GM18861 (cell line): ENCODE results near the gene KCP.

Source experiments
- ATAC-seq: cut with Tn5 transposase; IDR thresholded peaks from one replicate; pipeline ENCODE4 v1.9.1; 2021; ENCODE audit not compliant: unreplicated experiment

KCP gene

DNA sequence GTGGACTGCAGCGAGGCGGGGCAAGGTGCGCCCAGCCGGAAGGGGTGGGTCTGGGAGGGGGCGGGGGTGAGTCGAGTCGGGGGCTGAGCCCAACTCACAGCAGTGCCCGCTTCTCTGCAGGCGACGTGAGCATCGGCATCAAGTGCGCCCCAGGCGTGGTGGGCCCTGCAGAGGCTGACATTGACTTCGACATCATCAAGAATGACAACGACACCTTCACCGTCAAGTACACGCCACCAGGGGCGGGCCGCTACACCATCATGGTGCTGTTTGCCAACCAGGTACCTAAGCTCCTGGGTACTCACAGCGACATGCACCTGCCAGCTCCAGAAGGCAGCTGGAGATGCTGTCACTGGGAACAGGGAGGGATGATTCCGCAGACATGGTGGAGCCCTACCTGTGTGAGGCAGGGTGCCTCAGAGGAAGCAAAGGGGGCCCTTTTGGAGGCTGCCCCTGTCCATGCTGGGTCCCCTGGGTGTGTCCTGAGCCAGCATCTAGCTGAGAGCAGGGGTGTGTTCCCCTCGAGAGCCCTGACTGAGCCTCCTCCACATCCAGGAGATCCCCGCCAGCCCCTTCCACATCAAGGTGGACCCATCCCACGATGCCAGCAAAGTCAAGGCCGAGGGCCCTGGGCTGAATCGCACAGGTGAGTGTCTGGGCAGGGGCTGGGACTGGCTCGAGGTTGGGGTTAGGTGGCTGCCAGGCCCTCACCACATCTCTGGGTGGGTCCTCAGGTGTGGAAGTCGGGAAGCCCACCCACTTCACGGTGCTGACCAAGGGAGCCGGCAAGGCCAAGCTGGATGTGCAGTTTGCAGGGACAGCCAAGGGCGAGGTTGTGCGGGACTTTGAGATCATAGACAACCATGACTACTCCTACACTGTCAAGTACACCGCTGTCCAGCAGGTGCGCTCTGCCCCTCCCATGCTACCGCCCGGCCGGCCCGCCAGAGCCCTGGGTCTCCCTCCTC lies 67.6 kb downstream of the KCP start:
- ATAC-seq = no peak

DNA sequence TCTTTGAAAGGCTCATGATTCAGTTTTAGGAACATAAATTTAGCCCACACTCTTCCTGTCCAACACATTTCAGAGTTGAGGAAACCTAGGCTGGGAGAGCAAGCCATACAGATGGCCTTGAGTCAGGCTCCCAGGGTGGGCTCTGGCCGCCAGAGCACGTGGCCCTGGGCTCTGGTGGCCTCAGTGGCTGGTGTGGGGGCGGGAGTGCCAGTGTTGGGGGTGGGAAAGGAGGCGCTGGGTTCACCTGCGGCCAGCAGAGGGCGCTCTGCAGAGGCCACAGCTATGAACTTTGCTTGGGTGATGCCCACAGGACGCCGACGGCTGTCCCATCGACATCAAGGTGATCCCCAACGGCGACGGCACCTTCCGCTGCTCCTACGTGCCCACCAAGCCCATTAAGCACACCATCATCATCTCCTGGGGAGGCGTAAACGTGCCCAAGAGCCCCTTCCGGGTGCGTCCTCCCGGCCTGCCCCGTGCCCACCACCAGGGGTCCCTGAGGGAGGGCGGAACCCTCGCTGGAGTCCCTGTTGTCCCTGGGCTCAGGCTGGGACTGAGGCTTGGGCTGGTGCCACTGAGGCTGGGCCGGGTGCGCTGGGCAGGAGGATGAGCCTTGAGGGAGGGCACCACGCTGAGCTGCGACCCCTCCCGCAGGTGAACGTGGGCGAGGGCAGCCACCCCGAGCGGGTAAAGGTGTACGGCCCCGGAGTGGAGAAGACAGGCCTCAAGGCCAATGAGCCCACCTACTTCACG lies 68.4 kb downstream of the KCP start:
- ATAC-seq = no peak

DNA sequence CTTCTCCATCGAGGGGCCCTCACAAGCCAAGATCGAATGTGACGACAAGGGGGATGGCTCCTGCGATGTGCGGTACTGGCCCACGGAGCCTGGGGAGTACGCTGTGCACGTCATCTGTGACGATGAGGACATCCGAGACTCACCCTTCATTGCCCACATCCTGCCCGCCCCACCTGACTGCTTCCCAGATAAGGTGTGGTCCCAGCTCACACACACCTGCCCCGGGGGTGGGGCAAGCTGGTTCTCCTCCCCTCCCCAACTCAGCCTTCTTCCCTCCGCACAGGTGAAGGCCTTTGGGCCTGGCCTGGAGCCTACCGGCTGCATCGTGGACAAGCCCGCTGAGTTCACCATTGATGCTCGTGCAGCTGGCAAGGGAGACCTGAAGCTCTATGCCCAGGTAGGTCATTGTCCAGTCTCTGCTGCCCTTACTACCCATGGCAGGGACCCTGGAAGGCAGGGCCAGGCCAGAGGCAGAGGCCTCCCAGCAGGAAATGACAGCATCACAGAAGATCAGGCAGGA lies 69.3 kb downstream of the KCP start:
- no peak for ATAC-seq

DNA sequence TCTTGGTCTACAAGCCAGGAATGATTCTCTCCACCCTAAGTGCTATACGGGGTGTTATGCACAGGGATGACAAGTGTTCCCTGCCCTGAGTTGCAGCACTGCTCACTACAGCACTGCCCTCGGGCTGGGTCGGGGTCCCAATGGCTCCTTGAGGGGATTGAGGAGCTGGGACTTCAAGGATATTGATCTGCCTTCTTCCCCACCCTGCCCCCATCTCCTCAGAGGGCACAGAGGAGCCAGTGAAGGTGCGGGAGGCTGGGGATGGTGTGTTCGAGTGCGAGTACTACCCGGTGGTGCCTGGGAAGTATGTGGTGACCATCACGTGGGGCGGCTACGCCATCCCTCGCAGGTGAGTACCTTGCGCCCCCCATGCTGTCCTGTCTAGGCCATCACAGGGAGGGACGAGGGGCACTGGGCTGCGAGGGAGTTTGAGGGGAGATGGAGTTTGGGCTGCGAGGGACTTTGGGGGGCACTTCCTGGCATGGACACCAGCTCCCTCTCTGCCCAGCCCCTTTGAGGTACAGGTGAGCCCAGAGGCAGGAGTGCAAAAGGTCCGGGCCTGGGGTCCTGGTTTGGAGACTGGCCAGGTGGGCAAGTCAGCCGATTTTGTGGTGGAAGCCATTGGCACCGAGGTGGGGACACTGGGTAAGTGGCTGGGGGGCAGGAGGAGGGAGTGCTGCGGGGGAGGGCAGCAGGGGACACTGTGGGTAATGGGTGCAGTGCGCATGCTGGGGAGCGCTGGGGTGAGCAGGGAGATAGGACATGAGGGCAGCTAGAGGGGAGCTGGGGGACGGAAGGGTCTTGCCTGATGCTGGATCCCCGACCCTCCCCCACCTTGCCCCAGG lies 70.0 kb downstream of the KCP start:
- no peak for ATAC-seq

DNA sequence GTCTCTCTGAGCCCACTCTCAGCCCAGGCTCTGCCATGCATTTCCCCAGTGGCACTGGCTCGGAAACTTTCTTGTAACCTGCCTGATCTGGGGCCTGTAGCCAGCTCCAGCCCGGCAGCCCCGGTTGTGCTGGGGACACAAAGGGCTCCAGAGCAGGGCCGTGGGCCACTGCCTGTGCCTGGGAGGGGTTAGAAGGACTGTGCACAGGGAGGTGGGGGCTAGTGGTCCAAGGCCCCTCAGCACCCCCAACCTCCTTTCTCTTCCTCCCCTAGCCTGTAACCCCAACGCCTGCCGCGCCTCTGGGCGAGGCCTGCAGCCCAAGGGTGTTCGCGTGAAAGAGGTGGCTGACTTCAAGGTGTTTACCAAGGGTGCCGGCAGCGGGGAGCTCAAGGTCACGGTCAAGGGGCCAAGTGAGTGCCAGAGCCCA lies 70.7 kb downstream of the KCP start:
- no peak for ATAC-seq

DNA sequence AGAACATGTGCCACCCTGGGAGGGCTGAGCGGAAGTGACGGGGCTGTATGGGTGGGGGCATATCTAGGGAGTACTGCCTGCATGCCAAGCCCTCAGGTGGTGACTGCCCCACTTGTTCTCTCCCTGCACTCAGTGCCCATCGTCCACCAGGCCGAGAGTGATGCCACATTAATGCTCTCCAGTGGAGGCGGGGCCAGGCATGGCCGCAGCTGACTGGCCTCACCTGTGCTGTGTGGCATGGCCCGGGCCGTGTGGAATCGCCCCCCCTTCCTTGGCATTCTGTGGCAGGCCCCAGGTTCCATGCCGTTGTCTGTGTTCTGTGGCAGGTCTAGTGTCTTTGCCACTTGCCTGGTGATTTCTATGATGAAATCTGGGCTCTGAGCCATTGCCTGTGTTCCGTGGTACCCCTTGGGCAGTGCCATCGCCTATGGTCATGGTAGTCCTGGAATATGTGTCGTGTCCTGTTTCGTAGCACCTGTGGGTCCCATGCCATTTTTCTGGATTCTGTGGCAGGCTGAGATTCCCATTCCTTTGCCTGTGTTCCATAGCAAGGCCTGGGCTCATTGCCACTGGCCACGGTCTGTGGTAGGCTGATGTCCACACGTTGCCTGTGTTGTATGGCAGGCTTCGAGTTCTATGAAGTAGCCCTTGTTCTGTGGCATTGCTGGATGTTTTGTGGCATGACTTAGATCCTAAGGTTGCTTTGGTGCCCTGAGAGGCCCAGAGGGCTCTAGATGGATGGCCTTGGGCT lies 71.4 kb downstream of the KCP start:
- no peak for ATAC-seq

DNA sequence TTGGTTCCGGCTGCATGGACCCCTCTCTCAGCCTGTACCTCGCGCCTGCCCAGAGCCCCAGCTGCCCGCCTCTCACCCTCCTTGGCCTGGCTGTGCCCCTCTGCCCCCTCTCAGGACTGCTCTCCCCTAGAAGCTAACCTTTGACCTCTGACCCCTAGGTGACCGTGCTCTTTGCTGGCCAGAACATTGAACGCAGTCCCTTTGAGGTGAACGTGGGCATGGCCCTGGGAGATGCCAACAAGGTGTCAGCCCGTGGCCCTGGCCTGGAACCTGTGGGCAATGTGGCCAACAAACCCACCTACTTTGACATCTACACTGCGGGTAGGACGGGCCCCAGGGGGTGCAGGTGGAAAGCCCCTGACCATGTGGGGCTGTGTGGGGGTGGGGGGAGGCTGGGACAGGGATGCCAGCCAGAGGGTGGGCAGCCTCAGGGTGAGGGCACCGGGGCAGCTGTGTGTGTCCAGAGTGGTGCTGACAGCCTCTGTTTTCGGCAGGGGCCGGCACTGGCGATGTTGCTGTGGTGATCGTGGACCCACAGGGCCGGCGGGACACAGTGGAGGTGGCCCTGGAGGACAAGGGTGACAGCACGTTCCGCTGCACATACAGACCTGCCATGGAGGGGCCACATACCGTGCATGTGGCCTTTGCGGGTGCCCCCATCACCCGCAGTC lies 72.3 kb downstream of the KCP start:
- ATAC-seq = no peak

DNA sequence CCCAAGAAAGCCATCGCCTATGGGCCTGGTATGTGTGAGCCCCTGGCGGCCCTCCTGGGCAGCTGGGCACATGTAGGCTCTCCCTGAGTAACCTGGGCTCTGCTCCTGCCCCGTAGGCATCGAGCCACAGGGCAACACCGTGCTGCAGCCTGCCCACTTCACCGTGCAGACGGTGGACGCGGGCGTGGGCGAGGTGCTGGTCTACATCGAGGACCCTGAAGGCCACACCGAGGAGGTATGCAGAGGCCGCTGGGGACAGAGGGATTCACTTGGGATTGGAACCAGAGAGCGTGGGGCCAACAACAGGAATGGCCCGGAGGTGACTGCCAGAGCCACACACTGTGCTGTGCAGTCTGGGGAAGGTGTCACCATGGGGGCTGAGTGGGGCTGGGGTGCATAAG lies 73.0 kb downstream of the KCP start:
- ATAC-seq = no peak

DNA sequence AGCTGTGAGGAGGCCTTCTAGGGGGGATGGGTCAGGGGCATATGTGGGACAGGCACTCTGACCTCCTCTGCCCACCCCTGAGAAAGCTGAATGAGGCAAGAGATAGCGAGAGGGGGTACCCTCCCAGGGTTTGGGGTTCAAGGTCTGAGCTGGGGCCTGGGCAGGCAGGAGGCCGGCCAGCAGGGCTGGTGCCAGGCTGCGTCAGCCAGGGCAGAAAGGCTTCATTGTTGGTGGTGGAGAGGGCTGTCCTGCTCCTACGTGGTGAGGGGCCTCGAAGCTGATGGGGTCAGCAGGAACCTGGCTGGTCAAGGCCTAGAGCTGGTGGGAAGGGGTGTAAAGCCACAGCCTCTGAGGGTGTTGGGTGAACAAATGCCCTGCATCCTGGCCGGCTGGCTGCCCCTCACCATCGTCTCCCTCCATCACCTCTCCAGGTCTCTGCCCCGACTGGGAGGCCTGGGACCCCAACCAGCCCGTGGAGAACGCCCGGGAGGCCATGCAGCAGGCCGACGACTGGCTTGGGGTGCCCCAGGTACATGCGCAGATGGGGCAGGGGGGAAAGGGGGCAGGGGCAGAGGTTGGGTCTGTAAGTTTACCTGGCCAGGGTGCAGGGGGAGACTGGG lies 73.7 kb downstream of the KCP start:
- ATAC-seq = no peak

DNA sequence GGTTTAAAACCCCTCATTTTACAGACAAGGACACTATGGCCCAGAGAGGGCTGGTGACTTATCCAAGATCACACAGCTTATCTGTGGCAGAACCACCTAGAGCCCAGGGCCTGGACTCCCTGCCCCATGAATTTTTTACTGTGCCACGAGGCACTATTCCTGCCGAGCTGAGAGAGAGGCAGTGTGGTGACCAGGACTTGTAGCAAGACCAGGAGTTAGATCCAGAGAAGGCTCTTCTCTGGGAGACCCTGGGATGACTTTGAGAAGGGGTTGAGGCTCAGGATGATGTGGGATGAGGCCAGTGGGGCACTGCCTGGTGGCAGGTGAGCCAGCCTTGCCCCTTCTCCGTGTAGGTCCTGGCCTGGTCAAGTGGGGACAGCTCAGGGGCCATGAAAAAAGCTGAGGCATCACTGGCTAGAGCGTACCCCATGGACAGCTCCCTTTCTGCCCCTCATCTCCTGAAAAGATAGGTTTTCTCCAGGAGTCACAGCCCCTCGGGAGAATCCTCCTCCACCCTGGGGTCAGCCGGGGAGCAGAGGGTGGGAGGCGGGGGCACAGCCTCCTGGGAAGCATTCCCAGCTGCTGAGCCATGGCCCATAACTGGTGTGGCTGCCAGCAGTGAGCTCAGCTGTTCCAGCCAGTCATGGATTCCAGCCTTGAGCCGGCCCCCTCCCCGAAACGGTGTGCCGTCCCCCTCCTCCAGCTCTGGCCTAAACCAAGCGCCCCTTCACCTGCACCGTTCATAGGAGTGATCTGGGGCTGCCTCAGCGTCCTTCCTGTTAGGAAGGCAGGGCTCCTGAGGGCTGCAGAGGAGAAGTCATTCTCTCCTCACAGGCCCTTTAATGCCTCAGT lies 74.5 kb downstream of the KCP start:
- ATAC-seq = no peak

DNA sequence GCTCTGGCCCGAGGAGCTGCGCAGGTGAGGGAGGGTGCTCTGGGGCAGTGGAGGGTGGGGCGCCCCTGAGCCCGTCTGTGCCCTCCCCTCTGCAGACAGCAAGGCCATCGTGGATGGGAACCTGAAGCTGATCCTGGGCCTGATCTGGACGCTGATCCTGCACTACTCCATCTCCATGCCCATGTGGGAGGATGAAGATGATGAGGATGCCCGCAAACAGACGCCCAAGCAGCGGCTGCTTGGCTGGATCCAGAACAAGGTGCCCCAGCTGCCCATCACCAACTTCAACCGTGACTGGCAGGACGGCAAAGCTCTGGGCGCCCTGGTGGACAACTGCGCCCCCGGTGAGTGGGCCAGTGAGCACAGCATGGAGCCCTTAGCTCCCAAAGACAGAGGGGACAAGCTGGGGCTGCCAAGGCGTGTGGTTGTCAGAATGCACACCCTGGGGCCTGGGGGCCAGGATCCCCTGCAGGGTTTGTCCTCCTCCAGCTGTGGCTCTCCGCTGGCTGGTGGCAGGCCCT lies 75.2 kb downstream of the KCP start:
- no peak for ATAC-seq

DNA sequence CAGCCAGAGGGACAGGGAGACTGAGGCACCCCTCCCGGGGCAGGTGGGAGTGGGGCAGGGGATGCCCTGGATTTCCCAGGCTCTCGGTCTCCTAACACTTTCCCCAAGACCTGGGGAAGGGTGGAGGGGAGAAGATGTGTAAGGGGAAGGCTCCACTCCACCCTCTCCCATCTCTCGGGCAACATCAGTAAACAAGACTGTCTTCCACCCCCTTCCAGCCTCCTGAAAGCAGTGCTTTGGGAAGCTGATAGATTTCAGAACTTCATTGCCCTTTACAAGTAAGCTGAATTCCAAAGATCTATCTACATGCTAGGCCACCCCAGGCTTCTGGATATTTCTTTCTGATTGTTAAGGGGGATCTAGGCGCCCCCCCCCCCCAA lies 76.6 kb downstream of the KCP start:
- ATAC-seq = no peak

DNA sequence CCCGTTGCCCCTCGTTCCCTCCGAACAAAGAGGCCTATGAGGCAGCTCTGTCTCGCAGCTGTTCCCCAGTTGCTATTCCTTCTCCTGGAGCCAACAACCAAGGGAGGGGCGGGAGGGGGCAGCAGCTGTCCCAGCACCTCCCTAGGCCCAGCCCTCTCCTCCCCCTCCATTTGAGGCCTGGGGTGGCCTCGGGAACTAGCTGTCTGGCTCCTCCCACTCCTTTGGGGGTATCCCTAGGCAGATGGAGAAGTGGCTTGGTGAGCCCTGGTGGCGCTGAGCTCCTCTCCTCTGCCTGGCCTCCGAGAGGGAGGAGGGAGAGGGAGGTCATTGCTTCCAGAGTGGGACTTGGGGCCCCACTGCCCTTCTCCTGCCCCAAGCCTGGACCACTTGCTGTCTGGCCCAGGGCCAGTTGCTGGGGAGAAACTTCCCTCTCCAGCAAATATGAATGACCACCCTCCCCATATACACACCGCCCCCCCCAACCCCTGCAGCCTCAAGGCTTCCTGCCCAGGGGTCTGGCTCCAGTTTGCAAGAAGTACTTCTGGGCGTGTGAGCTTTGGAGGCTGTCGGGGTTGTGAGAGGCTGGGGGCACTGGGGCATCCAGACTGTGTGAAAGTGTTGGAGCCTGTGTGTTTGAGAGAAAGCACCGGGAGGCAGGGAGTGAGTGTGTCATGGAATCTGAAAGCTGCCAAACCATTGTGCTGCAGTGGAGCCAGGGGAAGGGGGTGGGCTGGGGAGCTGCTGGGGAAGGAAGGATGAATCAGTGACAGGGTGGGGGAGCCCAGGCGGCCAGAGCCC lies 77.2 kb downstream of the KCP start:
- no peak for ATAC-seq

DNA sequence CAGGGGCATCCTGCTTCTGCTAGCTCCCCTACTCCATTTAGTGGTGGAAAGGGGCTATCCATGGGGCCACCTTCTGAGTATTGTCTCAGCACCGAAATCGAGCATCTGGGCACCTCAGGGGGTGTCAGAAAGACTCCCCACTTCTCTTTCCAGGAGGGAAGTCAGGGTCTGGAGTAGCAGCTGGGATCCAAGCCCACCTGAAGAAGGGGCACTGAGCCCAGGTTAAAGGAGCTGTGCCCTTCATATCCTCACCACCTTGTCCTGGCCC lies 77.7 kb downstream of the KCP start:
- ATAC-seq = no peak

DNA sequence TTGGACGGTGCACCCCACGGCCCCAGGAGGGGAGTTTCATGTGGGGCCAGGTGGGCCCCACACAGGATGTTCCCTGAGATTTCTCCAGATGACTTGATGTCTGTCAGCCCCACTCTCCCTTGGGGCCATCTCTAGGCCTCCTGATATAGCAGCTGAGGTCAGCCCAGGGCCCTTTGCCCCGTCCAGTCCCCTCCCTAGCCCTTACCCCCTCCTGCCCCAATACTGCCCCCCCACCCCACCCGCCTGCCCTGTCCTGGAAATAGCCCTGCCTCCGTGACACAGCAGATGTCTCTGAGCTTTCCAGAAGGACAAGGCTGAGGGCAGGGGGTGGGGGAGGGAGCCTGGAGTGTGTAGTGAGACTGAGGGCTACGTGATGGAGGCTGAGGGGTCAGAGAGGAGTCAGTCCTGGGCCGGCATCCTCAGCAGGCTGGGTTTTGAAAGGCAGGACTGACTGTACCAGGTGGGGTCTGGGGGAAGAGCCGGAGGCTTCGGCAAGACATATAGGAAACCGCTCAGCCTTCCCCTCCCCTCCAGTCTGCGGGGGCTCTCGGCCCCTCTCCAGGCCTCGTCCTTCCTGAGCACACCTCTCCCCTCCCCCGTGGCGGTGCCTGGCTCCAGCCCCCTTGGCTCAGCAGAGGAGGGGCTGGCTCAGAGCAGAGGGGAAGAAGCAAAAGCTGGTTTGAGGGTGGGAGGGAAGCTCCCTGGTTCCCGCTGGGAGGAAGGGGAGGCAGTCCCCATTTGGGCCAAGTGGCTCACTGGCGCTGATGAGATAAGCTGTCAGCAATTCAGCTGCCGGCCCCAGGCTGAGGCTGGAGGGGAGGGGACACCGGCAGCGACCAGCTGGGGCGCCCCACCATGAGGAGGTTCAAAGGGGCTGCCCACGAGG lies 78.3 kb downstream of the KCP start:
- no peak for ATAC-seq

DNA sequence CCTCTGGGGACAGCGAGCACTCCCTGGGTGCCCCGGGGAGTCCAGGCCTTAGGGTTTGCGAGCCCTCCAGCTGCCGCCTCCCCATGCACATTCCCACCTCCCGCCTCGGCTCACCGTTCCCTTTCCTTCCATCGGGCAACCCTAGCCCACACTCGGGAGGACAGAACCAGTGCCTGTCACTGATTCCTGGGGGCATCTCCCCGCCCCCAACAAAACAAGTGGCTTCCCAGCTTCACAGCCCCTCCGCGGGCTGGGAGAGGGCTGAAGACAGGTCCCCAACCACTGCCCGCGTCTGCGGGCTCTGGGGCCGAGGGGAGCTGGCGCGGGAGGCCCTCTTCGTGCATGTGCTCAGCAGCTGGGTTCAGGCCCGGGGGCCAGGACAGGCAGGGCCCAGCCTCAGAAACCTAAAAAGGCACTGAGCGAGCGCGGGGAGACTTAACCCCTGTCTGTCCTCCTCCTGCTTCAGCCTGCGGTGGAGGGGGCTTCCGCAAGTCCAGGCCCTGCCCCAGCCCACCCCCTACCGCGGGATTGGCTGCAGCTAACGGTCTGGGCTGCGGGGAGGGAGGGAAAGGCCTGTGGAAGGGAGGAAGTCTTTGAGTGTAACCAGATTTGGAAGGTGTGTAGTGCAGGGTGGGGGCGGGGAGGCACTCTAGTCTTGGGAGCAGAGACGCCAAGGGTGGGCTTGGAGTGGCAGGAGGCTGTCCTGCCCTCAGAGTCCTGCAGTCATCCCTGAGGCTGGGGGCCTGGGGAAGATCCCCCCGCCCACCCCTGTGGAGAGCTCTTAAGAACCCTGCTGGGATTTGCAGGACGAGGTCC lies 79.1 kb downstream of the KCP start:
- no peak for ATAC-seq
